Measurements from ENCODE around the gene ANK2. TPM values are rescaled to one million over a fixed set of nuclear protein-coding genes. Genes with fewer than 3 reads are reported as not detected.

ANK2 gene
- total RNA-seq, 1 experiment from 2014 or later, result 5.5 TPM

GRCh38 chr4:113077575-113077974, 28.1 kb downstream of the ANK2 start:
- no peak overlapping the region for H3K4me3 ChIP-seq (ENCODE audit: low read depth in 2 of 2, low read length in 2 of 2)
- no peaks in the 10 kb centered on the region for H3K36me3 ChIP-seq (ENCODE audit: control insufficient read depth, insufficient read depth, low read length)
- in situ Hi-C loops (cut with HindIII; ENCODE audit: low pct_unique_long_range_greater_than_20kb, low sequenced_read_pairs) (no loop called here), intact Hi-C loops (cut with micrococcal nuclease; ENCODE audit: unreplicated experiment) (no loop called here)
- TF ChIP-seq, protein P1, sequence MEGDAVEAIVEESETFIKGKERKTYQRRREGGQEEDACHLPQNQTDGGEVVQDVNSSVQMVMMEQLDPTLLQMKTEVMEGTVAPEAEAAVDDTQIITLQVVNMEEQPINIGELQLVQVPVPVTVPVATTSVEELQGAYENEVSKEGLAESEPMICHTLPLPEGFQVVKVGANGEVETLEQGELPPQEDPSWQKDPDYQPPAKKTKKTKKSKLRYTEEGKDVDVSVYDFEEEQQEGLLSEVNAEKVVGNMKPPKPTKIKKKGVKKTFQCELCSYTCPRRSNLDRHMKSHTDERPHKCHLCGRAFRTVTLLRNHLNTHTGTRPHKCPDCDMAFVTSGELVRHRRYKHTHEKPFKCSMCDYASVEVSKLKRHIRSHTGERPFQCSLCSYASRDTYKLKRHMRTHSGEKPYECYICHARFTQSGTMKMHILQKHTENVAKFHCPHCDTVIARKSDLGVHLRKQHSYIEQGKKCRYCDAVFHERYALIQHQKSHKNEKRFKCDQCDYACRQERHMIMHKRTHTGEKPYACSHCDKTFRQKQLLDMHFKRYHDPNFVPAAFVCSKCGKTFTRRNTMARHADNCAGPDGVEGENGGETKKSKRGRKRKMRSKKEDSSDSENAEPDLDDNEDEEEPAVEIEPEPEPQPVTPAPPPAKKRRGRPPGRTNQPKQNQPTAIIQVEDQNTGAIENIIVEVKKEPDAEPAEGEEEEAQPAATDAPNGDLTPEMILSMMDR (IDR thresholded peaks at IDR 0.05), result no peak
- TF ChIP-seq, protein P2, sequence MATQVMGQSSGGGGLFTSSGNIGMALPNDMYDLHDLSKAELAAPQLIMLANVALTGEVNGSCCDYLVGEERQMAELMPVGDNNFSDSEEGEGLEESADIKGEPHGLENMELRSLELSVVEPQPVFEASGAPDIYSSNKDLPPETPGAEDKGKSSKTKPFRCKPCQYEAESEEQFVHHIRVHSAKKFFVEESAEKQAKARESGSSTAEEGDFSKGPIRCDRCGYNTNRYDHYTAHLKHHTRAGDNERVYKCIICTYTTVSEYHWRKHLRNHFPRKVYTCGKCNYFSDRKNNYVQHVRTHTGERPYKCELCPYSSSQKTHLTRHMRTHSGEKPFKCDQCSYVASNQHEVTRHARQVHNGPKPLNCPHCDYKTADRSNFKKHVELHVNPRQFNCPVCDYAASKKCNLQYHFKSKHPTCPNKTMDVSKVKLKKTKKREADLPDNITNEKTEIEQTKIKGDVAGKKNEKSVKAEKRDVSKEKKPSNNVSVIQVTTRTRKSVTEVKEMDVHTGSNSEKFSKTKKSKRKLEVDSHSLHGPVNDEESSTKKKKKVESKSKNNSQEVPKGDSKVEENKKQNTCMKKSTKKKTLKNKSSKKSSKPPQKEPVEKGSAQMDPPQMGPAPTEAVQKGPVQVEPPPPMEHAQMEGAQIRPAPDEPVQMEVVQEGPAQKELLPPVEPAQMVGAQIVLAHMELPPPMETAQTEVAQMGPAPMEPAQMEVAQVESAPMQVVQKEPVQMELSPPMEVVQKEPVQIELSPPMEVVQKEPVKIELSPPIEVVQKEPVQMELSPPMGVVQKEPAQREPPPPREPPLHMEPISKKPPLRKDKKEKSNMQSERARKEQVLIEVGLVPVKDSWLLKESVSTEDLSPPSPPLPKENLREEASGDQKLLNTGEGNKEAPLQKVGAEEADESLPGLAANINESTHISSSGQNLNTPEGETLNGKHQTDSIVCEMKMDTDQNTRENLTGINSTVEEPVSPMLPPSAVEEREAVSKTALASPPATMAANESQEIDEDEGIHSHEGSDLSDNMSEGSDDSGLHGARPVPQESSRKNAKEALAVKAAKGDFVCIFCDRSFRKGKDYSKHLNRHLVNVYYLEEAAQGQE (IDR thresholded peaks at IDR 0.05; ENCODE audit: insufficient read depth in 1 of 2, low read depth in 2 of 2, low read length in 1 of 2), result no peak
- TF ChIP-seq TCF7L2 (IDR thresholded peaks at IDR 0.05; ENCODE audit: low read depth, low read length), result no peak
- TF ChIP-seq SIN3A (IDR thresholded peaks at IDR 0.05; ENCODE audit: borderline replicate concordance, insufficient read depth, low read depth, low read length), result no peak
- TF ChIP-seq POLR2AphosphoS5 (IDR thresholded peaks at IDR 0.05; ENCODE audit: low read depth, low read length), result no peak
- H3K9me3 ChIP-seq (ENCODE audit: control insufficient read depth, insufficient read depth, low read depth, low read length), result no peaks in the 10 kb centered on the region
- no peaks in the 10 kb centered on the region for H3K4me1 ChIP-seq (ENCODE audit: control insufficient read depth, insufficient read depth, low read length)
- H3K27me3 ChIP-seq (ENCODE audit: control insufficient read depth, insufficient read depth, low read length), result no peaks in the 10 kb centered on the region
- ATAC-seq, result no peak
- POLR2A ChIA-PET, result no interaction called here
- no peak overlapping the region for H3K27ac ChIP-seq (ENCODE audit: low read length)
- CTCF ChIA-PET, result no interaction called here
- no peak for DNase-seq (ENCODE audit: low read depth, low spot score)
- no TSS peak for BruUV-seq (replicated peaks)

- in situ Hi-C loops (cut with HindIII; ENCODE audit: low pct_unique_long_range_greater_than_20kb, low sequenced_read_pairs), result no loop called here
- DNase-seq (ENCODE audit: low read depth, low spot score), result no peak
- Histone ChIP-seq H3K9me3 (ENCODE audit: control insufficient read depth, insufficient read depth, low read depth, low read length) (no peaks in the 10 kb centered on the region), H3K36me3 (ENCODE audit: control insufficient read depth, insufficient read depth, low read length) (no peaks in the 10 kb centered on the region), H3K4me3 (ENCODE audit: low read depth in 2 of 2, low read length in 2 of 2) (no peak overlapping the region), H3K4me1 (ENCODE audit: control insufficient read depth, insufficient read depth, low read length) (no peaks in the 10 kb centered on the region), H3K27me3 (ENCODE audit: control insufficient read depth, insufficient read depth, low read length) (no peaks in the 10 kb centered on the region), H3K27ac (ENCODE audit: low read length) (no peak overlapping the region)
- BruUV-seq (replicated peaks), result no TSS peak
- POLR2A ChIA-PET, result no interaction called here
- CTCF ChIA-PET, result no interaction called here
- intact Hi-C loops (cut with micrococcal nuclease; ENCODE audit: unreplicated experiment), result no loop called here
- ATAC-seq, result no peak
- no peak for TF ChIP-seq POLR2AphosphoS5 (IDR thresholded peaks at IDR 0.05; ENCODE audit: low read depth, low read length)
- TF ChIP-seq, protein P1 (IDR thresholded peaks at IDR 0.05), result no peak
- no peak for TF ChIP-seq SIN3A (IDR thresholded peaks at IDR 0.05; ENCODE audit: borderline replicate concordance, insufficient read depth, low read depth, low read length)
- TF ChIP-seq, protein P2 (IDR thresholded peaks at IDR 0.05; ENCODE audit: insufficient read depth in 1 of 2, low read depth in 2 of 2, low read length in 1 of 2), result no peak
- TF ChIP-seq TCF7L2 (IDR thresholded peaks at IDR 0.05; ENCODE audit: low read depth, low read length), result no peak
Measured at GRCh38 chr4:113078066-113078465, 28.6 kb downstream of the ANK2 start.

Data from Panc1 (cell line).